Measurements from ENCODE around the gene GRIK2.

Gene GRIK2

GRCh38 chr6:101851911-101852310 lies 458.4 kb downstream of the GRIK2 start:
- DNase-seq (ENCODE audit: insufficient read length, low spot score) (no peak), FAIRE-seq (no peak)
- no peak for TF ChIP-seq CTCF (IDR thresholded peaks at IDR 0.05; ENCODE audit: insufficient read depth, missing control alignments)

GRCh38 chr6:101853231-101854085 lies 459.9 kb downstream of the GRIK2 start:
- DNase-seq (ENCODE audit: insufficient read length, low spot score), result no peak
- no peak for TF ChIP-seq CTCF (IDR thresholded peaks at IDR 0.05; ENCODE audit: insufficient read depth, missing control alignments)
- no peak for FAIRE-seq

- FAIRE-seq (no peak), DNase-seq (ENCODE audit: insufficient read length, low spot score) (no peak)
Measured at GRCh38 chr6:101876431-101876830, 482.9 kb downstream of the GRIK2 start.

GRCh38 chr6:101878554-101879276 lies 485.2 kb downstream of the GRIK2 start:
- FAIRE-seq (no peak), DNase-seq (ENCODE audit: insufficient read length, low spot score) (no peak)
- TF ChIP-seq CTCF (IDR thresholded peaks at IDR 0.05; ENCODE audit: insufficient read depth, missing control alignments), result no peak

More at GRCh38 chr6:101876431-101876830, 482.9 kb downstream of the GRIK2 start:
- no peak for TF ChIP-seq CTCF (IDR thresholded peaks at IDR 0.05; ENCODE audit: insufficient read depth, missing control alignments)

GRCh38 chr6:101879782-101880181 lies 486.3 kb downstream of the GRIK2 start:
- FAIRE-seq (no peak), DNase-seq (ENCODE audit: insufficient read length, low spot score) (no peak)
- no peak for TF ChIP-seq CTCF (IDR thresholded peaks at IDR 0.05; ENCODE audit: insufficient read depth, missing control alignments)

- FAIRE-seq, result peak; percentile 29
- DNase-seq (ENCODE audit: insufficient read length, low spot score), result no peak
- TF ChIP-seq CTCF (IDR thresholded peaks at IDR 0.05; ENCODE audit: insufficient read depth, missing control alignments), result no peak
Measured at GRCh38 chr6:101883505-101883904, 490.0 kb downstream of the GRIK2 start.

- FAIRE-seq (no peak), DNase-seq (ENCODE audit: insufficient read length, low spot score) (no peak)
- TF ChIP-seq CTCF (IDR thresholded peaks at IDR 0.05; ENCODE audit: insufficient read depth, missing control alignments), result no peak
Measured at GRCh38 chr6:101887532-101887931, 494.0 kb downstream of the GRIK2 start.

Data from D721Med (cell line).